ENCODE data around the gene KLHL29. TPM values are rescaled to one million over a fixed set of nuclear protein-coding genes. Genes with fewer than 3 reads are reported as not detected.

KLHL29 gene
- total RNA-seq, 1 donor from 2014 or later: 4.4 TPM

- Mint-ChIP-seq H3K4me1 (ENCODE audit: low read depth) (peaks cover 2% of the 10 kb centered on the region), H3K27ac (no peak overlapping the region), H3K27me3 (peaks cover 51% of the 10 kb centered on the region), H3K4me3 (ENCODE audit: low read depth) (no peak overlapping the region), H3K36me3 (ENCODE audit: insufficient read depth) (no peaks in the 10 kb centered on the region), H3K9me3 (ENCODE audit: low read depth) (no peaks in the 10 kb centered on the region)
- TF ChIP-seq CTCF (IDR thresholded peaks at IDR 0.05; ENCODE audit: unreplicated experiment): no peak
- DNase-seq (ENCODE audit: low spot score, unreplicated experiment): no peak
These were observed 153.0 kb downstream of the KLHL29 start for GRCh38 chr2:23537991-23538390.

- no peak for DNase-seq (ENCODE audit: low spot score, unreplicated experiment)
- TF ChIP-seq CTCF (IDR thresholded peaks at IDR 0.05; ENCODE audit: unreplicated experiment): no peak
- Mint-ChIP-seq H3K27me3 (peaks cover 53% of the 10 kb centered on the region), H3K4me1 (ENCODE audit: low read depth) (peaks cover 2% of the 10 kb centered on the region), H3K27ac (no peak overlapping the region), H3K9me3 (ENCODE audit: low read depth) (no peaks in the 10 kb centered on the region), H3K36me3 (ENCODE audit: insufficient read depth) (no peaks in the 10 kb centered on the region), H3K4me3 (ENCODE audit: low read depth) (no peak overlapping the region)
These were observed 153.6 kb downstream of the KLHL29 start for GRCh38 chr2:23538566-23538965.

GRCh38 chr2:23540804-23541360, 155.9 kb downstream of the KLHL29 start:
- no peak for DNase-seq (ENCODE audit: low spot score, unreplicated experiment)
- Mint-ChIP-seq H3K4me3 (ENCODE audit: low read depth) (no peak overlapping the region), H3K4me1 (ENCODE audit: low read depth) (peaks cover 2% of the 10 kb centered on the region), H3K27me3 (peaks cover 52% of the 10 kb centered on the region), H3K36me3 (ENCODE audit: insufficient read depth) (no peaks in the 10 kb centered on the region), H3K9me3 (ENCODE audit: low read depth) (no peaks in the 10 kb centered on the region), H3K27ac (no peak overlapping the region)
- no peak for TF ChIP-seq CTCF (IDR thresholded peaks at IDR 0.05; ENCODE audit: unreplicated experiment)

GRCh38 chr2:23541503-23542229, 156.7 kb downstream of the KLHL29 start:
- no peak for TF ChIP-seq CTCF (IDR thresholded peaks at IDR 0.05; ENCODE audit: unreplicated experiment)
- H3K36me3 Mint-ChIP-seq (ENCODE audit: insufficient read depth): no peaks in the 10 kb centered on the region
- no peak overlapping the region for H3K27ac Mint-ChIP-seq
- H3K4me3 Mint-ChIP-seq (ENCODE audit: low read depth): no peak overlapping the region
- H3K9me3 Mint-ChIP-seq (ENCODE audit: low read depth): no peaks in the 10 kb centered on the region
- no peak for DNase-seq (ENCODE audit: low spot score, unreplicated experiment)
- peaks cover 5% of the 10 kb centered on the region for H3K4me1 Mint-ChIP-seq (ENCODE audit: low read depth)
- peaks cover 56% of the 10 kb centered on the region for H3K27me3 Mint-ChIP-seq

GRCh38 chr2:23542230-23542789, 157.3 kb downstream of the KLHL29 start:
- no peaks in the 10 kb centered on the region for H3K36me3 Mint-ChIP-seq (ENCODE audit: insufficient read depth)
- no peak overlapping the region for H3K27ac Mint-ChIP-seq
- peaks cover 5% of the 10 kb centered on the region for H3K4me1 Mint-ChIP-seq (ENCODE audit: low read depth)
- H3K9me3 Mint-ChIP-seq (ENCODE audit: low read depth): no peaks in the 10 kb centered on the region
- no peak for TF ChIP-seq CTCF (IDR thresholded peaks at IDR 0.05; ENCODE audit: unreplicated experiment)
- peaks cover 55% of the 10 kb centered on the region for H3K27me3 Mint-ChIP-seq
- no peak for DNase-seq (ENCODE audit: low spot score, unreplicated experiment)
- H3K4me3 Mint-ChIP-seq (ENCODE audit: low read depth): no peak overlapping the region

Measured in progenitor cell of endocrine pancreas (in vitro differentiated cells).